DMS153 treated with DMSO at 0.1 percent for 48 hours (cell line): Measurements from ENCODE around the gene KLF12.

Source experiments
- DNase-seq: peaks from one replicate; lab custom pipeline; 2025; ENCODE audit not compliant: unreplicated experiment; lab: John Stamatoyannopoulos, UW

KLF12 gene

DNA sequence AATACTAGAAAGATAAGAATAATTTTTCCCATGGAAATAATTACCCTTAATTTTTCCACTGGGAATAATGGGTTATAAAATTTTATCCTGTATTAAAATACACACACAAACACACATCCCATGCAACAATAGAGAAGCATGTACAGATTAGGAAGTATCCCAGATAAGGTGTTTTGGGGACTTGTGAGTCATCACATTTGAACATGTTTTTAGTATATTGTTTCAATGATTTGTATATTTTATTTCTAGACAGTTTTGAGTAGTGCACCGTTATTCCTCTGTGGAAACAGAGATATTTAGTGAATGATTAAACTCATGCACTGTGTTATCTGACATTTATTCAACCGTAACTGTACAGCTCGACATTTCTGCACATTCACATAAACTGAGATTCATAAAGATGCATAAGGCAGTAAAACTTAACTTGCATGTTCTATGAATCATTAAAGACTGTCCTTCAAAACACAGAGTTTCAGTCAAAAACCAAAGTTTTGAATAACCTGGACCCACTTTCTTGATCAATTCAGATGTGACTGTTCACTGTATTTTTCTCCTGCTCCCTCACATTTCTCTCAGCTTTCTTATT is 30.1 kb downstream of the KLF12 start:
- no peak for DNase-seq

DNA sequence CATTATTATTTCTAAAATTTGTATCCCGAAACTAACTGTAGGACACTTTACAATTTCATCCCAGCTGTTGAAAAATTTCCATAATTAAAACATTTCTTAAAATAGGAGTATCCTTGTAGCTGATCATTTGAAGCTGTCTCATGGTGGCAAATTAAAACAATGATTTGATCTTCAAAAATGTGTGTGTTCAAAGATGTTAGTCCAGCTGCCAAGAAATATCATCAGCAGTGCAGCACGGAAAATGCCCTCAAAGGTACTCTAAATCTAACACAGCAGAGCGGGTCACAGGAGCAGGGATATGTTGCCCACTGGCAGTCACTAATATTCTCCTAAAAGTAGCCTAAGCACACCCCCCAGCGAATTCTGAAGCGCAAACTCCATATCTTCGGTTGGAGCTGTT is 31.0 kb downstream of the KLF12 start:
- no peak for DNase-seq

DNA sequence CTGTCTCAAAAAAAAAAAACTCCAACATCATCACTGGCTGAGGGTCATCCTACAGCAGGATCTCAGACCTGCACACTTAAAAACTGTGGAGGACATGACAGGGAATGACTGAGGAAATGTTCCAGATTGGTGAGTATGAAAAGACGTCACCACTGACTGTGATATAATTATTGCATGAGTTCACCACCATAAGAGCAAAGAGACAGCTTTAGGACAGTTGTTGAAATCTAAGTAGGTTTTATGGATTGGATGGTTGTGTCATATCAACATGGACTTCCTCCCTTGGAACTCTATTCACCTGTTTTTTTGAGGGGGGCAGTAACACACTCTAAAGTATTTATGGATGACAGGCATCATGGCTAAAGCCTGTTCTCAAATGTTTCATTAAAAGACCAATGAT is 31.5 kb downstream of the KLF12 start:
- no peak for DNase-seq

DNA sequence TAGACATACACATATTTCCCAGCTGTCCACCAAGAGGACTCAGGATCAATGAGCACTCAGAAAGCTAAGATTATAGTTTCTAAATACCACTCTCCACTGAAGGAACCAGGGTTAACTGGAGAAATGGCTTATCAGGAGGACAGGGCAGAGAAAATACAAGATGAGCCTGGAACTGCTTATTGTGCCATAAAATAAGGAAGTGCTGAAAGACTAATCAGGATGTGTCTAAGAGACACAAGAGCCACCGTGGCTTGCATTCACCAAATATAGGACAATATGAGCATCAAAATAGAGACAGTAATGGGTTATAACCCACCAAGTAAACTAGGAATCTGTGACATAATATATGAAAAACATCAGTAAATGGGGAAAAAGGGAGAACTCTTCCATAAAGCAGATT is 32.8 kb downstream of the KLF12 start:
- no peak for DNase-seq

DNA sequence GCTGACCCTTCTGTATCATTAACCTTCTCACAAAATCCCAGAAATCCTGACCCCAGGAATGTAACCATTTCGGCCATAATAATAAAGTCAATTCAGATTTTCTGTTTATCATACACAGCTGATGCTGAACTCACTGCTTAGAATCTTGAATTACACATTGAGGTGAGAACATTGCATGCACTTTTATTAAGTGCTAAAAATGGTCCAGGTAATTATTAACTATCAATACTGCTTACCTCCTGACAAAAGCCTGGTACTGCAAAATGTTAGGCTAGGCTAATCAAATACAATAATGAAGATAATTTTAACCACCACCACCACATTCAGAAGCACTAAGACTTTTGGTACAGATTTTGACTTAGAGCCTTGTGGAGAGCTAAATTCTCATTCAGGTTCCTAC is 36.1 kb downstream of the KLF12 start:
- no peak for DNase-seq

DNA sequence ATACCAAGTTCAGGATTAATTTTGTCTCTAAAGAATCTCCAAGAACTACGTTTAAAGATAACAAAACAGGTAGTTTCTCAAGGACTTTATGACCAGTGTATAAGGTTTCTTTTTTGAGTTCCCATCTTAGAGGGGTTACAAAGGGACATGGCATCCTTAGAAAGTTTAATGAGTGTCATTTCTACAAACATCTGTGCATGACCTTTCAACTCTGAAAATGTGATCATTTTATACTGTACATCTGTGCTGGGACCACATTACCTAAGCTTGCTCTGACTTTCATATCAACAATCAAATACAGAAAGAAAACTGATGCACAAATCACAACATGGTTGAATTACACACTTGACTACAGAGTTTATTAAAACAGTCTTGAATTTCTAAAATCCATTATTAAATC is 37.1 kb downstream of the KLF12 start:
- no peak for DNase-seq

DNA sequence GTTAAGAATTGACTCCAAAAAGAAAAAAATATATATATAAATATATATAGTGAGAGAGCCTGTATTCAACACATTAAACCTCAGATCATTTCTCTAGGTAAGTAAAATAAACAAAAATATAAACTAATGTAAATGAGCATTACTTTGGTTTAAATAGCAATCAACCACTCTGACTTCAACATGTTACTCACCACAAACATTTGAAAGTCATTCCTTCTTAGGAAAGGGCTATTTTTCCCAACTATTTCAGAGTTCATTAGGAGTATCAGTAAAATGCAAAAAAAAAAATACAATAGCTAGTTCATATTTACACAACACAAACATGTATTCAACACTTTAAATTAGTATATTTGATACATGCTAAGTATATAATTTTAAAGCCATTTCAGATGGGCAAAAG is 40.5 kb downstream of the KLF12 start:
- no peak for DNase-seq

DNA sequence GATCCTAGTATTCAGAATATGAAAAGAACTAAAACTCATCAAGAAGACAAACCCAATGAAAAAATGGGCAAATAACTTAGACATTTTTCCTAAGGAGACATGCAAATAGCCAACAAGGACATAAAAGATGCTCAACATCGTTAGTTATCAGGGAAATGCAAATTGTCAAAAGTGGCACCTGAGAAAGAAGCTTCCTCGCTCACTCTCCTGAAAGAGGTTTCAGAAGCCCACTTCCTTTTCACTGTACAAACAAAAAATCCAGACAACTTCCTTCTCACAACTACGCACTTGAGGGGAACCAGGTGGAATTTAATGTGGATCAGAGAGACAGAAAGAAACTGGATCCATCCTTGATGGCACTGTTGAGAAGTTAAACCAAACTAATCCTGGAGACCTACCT is 41.5 kb downstream of the KLF12 start:
- DNase-seq, result no peak

DNA sequence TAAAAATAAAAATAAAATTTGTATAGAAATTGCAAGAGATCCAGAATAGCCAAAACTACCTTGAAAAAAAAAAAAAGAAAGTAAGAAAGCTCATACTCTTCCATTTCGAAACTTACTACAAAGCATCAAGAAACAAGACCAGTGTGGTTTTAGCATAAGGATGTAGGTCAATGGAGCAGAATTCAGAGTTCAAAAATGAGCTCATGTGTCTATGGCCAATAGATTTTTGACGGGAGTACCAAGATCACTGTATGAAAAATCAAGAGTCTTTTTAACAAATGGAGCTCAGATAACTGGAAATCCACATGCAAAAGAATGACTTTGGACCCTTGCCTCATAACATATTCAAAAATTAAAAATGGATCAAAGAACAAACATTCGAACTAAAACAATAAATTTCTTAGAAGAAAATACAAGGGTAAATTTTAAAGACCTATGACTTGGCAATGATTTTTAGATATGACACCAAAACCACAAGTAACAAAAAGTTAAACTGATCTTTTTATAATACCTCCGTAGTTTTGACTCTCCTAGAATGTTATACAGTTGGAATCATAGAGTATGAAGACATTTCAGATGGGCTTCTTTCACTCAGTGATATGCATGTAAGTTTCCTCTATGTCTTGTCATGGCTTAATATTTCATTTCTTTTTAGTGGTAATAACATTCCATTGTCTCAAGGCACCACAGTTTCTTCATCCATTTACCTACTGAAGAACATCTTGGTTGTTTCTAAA is 43.2 kb downstream of the KLF12 start:
- no peak for DNase-seq

DNA sequence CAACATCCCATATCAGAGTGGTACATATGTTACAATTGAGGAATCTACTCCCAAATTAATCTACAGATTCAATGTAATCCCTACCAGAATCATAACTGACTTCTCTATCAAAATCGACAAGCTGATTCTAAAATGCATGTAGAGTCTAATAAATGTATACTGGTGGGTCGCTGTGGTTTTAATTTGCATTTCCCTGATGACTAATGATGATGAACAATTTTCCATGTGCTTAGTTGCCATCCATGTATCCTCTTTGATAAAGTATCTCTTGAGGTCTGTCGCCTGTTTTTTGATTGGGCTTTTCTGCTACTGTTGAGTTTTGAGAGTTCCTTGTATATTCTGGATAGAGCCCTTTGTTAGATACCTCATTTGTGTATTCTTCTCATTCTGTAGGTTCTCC is 43.8 kb downstream of the KLF12 start:
- no peak for DNase-seq

DNA sequence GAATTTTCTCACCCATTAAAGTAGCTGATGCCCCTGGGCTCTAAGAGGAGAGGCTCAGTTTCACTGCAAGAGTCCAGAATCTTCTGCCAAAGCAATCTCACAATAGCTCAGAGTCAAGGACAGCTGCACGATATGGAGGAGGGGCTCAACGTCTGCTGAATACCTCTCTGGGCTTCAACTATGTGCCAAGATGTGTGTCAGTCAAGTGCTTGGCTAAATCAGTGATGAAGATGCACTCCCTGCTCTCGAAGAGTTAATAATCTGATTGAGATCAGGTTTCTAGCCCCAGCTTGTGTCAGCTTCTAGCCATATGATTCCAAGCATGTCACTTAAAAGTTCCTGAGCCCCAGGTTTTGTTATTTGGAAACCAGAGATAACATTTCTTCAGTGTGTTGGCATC is 46.8 kb downstream of the KLF12 start:
- no peak for DNase-seq
